GM12874 (cell line): ENCODE results near the gene ANKFY1.

Source experiments
- TF ChIP-seq, protein P1 (sequence below): IDR thresholded peaks from 2 replicates; pipeline ENCODE4 v1.5.1; 2011; ENCODE audit warnings: low read depth, mild to moderate bottlenecking, control low read depth, low read length, moderate library complexity; ENCODE audit not compliant: insufficient read depth

ANKFY1 gene

GRCh38 chr17:4142107-4142900, 121.5 kb downstream of the ANKFY1 start:
- TF ChIP-seq, protein P1, sequence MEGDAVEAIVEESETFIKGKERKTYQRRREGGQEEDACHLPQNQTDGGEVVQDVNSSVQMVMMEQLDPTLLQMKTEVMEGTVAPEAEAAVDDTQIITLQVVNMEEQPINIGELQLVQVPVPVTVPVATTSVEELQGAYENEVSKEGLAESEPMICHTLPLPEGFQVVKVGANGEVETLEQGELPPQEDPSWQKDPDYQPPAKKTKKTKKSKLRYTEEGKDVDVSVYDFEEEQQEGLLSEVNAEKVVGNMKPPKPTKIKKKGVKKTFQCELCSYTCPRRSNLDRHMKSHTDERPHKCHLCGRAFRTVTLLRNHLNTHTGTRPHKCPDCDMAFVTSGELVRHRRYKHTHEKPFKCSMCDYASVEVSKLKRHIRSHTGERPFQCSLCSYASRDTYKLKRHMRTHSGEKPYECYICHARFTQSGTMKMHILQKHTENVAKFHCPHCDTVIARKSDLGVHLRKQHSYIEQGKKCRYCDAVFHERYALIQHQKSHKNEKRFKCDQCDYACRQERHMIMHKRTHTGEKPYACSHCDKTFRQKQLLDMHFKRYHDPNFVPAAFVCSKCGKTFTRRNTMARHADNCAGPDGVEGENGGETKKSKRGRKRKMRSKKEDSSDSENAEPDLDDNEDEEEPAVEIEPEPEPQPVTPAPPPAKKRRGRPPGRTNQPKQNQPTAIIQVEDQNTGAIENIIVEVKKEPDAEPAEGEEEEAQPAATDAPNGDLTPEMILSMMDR: no peak

GRCh38 chr17:4140125-4140524, 123.7 kb downstream of the ANKFY1 start:
- TF ChIP-seq, protein P1: no peak

DNA sequence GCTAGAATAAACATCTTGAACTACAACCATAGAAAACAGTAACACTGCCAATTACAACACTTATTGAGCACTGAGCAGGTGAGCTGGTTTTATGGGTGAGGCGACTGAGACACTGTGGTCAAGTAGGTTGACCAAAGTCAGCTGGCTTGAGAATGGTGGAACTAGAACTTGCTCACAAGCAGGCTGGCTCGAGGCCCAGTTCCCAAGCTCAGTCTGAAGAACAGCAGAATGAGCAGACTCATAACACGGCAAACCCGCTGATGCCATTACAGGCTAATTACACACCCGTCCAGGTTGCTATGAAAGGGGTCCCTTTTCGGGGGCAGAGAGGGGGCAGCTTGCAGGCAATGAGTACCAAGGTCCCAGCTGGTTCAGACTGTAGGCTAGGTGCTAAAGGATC, 127.4 kb downstream of the ANKFY1 start:
- TF ChIP-seq, protein P1: no peak

GRCh38 chr17:4135489-4135888, 128.3 kb downstream of the ANKFY1 start:
- TF ChIP-seq, protein P1: no peak

DNA sequence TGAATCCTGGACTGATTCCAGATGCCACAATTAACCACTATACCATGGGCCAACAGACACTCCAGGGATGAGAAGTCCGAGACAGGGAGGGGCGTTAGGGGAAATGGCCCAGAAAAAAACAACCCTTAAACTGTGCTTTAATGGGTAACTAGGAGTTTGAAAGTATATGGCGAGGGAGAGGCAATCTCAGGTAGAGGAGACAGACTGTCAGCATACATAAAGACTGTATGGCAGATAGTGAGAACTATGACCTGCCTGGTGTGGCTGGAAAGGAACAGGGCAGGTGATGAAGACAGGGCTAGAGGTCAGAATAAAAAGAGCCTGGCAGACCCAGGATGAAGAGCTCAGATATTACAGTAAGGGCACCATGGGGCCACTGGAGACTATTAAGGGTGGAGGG, 129.1 kb downstream of the ANKFY1 start:
- TF ChIP-seq, protein P1: no peak

DNA sequence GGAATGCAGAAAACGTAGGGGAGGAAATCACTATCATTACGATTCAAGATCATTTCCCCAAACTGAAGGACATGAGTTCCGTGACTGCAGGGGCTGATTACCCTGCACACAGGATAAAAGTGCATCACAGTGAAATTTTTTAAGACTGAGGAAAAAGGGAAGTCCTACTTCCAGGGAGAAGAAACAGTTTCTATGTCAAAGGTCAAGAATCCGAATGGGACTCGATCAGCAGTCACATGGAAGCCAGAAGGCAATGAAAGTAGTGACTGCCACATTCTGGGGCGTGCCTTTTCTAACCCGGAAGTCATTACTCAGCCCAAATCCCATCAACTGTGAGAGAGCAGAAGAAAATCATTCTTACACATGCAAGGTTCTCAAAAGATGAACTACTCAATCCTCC, 133.1 kb downstream of the ANKFY1 start:
- TF ChIP-seq, protein P1: no peak

- TF ChIP-seq, protein P1: no peak
These were observed 136.2 kb downstream of the ANKFY1 start for GRCh38 chr17:4127555-4127954.

DNA sequence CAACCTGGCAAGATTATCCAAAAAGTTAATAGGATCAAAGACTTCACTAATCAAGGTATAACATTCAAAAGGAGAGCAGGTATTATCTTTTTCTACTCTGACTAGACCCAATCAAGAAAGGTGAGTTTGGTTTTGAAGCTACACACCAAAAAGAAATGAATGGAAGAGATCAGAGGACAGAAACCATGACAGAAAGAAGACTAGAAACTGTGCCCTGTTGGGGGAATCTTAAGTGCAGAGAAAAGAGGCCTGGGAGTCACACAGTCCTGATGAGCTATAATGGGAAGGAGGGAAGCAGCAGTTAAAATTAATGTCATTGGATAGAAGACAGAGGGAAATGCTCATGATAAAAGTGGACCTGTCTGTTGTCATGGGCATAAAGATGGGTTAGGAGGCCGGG, 138.2 kb downstream of the ANKFY1 start:
- TF ChIP-seq, protein P1: no peak
